HG02885 (cell line): ENCODE measurements around the gene OLFML2A.

Source experiments
- ATAC-seq: cut with Tn5 transposase; IDR thresholded peaks from one replicate; pipeline ENCODE4 v1.9.1; 2021; ENCODE audit warnings: mild to moderate bottlenecking; ENCODE audit not compliant: unreplicated experiment, poor library complexity

OLFML2A gene

DNA sequence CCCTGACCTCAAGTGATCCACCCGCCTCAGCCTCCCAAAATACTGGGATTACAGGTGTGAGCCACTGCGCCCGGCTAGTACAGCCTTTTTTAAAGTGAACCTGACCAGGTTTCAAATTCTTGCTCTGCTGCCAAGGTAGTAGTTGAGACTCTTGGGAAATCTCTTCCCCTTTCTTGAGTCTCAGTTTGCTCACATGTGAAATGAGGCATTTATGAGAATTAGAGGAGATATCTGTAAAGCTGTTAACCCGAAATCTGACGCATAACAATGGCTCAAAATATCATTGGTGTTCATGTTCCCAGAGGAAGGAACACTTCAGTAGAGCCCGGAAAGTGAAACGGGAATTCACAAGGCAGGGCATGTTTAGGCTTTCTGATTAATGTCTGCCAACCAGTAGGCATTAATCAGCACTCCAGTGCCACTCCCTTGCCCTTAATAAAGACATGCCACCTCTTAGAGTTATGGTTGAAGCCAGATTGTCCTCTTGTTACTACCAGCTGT lies 86.5 kb downstream of the OLFML2A start:
- no peak for ATAC-seq
